SK-N-DZ (cell line): ENCODE results near the gene TPTE.
"Not testable (repeated sequence)": the region's sequence is repeated elsewhere in the genome, so short reads cannot be mapped to it uniquely, and the experiment has no call there.

ENCODE experiments used
- DNase-seq: peaks from one replicate; pipeline ENCODE4 v3.0.0-alpha.2; 2015; ENCODE audit warnings: low spot score
- small RNA-seq, 2 experiments: library from RNA; depleted of rRNA; stranded (forward); fragments of <200 nt; gene quantifications; one replicate each; pipeline ENCODE3, GENCODE V24; 2014

Gene TPTE

DNA sequence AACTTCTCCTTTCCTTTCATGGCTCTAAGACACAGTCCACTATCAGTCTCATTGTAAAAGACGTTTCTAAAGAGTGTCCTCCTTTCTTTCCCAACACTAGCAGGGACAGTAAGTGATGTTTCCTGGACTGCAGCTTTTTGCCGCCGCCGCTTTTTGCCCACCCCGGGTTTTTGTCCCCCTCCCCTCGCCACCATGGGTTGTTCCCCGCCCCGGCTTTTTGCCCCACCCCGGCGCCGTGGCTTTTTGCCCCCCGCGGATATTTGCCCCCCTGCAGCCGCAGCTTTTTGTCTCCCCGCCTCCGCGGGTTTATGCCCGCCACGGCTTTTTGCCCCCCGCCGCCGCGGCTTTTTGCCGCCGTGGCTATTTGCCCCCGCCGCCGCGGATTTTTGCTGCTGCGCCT lies 95.2 kb downstream of the TPTE start:
- DNase-seq = no peak

DNA sequence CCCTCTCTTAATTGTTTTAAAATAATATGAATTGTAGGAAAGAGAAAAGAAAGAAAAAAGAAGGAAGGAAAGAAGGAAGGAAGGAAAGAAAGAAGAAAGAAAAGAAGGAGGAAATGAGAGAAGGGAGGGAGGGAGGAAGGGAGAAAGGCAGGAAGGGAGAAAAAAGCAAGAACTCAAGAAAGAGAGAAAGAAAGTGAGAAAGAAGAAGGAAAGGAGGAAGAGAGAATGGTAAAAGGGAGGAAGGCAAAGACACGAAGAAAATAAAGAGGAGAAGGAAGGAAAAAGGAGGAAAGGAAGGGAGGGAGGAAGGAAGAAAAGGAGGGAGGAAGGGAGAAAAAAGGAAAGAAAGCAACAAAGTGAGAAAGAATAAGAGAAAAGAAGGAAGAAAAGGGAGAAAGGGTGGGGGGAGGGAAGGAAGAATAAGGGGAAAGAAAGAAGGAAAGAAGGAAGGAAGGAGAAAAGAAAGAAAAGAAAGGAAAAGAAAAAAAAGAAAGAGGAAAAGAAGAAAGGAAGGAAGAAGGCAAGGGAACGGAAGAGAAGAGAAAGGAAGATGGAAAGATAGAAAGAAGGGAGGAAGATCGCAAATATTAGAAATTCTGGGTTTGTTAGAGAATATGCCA lies 95.9 kb downstream of the TPTE start:
- DNase-seq = not testable (repeated sequence)

DNA sequence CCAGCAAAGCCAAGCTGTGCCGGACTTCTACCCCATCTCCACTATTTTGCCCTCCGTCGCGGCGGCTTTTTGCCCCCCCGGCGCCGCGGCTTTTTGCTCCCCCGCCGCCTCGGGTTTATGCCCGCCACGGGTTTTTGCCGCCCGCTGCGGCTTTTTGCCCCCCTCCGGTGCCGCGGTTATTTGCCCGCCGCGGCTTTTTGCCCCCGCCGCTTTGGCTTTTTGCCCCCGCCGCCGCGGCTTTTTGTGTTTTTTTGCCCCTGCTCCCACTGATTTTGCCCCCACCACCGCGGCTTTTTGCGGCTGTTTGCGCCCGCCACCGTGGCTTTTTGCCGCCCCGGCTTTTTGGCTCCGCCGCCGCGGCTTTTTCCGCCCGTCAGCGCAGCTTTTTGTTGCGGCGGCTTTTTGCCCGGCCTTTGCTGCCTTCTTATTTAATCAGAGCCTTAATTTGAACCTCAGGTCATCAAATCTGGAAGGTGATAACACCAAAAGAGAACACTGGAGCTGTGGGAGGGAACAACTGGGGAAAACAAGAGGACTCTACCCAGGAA lies 106.0 kb downstream of the TPTE start:
- no peak for DNase-seq

DNA sequence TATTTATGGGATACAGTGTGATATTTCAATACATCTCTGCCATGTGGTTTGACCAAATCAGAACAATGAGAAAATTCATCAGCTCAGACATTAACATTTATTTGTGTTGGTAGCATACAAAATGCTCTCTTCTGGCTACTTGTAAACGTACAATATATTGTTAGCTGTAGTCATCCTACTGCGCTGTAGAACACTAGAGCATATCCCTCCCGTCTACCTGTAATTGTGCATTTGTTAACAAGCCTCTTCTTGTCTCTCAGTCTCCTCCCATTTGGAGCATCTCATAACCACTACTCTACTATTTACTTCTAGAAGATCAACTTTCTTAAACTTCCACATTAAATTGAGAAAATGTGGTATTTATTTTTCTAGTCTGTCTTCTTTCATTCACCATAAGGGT lies 107.9 kb downstream of the TPTE start:
- DNase-seq = not testable (repeated sequence)

DNA sequence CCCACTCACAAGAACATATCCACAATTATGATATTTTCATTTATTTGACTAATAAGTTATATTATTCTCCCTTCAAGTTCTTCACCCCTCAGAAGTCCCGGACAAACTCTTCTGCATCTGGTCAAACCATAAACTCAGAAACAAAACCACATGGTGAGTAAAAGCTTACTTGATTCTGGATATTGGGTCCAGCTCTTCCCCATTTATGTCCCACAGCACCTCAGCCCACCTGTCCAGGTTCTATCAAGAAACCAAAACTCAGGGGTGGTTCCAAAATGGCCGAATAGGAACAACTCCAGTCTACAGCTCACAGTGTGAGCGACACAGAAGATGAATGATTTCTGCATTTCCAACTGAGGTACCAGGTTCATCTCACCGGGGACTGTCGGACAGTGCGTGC lies 109.4 kb downstream of the TPTE start:
- not testable (repeated sequence) for DNase-seq

DNA sequence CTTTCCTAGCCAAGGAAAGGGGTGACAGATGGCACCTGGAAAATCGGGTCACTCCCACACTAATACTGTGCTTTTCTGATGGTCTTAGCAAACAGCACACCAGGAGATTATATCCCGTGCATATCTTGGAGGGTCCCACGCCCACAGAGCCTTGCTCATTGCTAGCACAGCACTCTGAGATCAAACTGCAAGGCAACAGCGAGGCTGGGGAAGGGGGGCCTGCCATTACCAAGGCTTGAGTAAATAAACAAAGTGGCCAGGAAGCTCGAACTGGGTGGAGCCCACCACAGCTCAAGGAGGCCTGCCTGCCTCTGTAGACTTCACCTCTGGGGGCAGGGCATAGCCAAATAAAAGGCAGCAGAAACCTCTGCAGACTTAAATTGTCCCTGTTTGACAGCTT lies 109.9 kb downstream of the TPTE start:
- DNase-seq = not testable (repeated sequence)

DNA sequence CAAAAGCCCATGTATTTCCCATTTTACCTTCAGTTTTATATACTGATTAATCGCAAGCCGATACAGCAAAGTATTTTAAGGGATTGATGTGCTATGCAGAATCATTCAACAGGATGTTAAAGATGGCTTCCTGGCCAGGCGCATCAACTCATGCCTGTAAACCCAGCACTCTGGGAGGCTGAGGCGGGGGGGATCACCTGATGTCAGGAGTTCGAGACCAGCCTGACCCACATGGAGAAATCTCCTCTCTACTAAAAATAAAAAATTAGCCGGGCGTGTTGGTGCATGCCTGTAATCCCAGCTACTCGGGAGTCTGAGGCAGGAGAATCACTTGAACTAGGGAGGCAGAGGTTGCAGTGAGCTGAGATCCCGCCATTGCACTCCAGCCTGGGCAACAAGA lies 116.8 kb downstream of the TPTE start:
- not testable (repeated sequence) for DNase-seq

DNA sequence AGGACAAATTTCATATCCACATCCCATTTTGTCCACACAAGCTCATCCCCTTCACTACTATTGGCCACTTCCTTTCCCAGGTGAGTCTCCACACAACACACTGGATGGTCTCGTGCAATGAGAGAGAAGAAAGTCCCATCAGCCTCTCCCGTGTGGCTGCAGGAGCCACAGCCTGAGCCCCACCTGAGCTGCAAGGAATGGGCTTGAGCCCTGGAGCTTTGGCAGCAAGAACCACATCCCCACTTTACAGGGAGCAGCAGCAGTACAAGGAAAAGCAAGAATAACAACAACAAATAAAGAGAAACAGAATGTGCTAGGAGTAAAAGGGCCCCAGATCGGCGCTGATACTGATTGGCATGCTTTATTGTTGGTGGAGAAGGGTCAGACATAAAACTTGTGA lies 117.7 kb downstream of the TPTE start:
- DNase-seq = no peak

DNA sequence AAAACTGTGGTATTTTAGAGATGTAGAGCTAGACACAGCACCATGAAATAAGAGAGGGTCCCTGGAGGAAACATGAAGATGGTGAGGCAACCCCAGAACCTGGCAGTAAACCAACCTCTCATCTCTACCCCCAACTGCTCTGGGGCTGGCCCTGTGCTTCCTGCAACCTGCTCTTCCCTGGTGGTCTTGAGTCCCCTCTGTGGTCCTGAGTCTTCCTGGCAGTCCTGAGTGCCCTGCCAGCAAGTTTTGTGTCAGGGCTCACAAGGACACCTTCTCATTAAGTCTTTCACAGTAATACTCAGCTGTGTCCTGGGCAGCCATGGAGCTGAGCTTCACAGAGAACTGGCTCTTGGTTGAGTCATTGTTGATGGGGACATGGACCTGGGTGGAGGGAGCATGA lies 118.4 kb downstream of the TPTE start:
- DNase-seq = not testable (repeated sequence)

DNA sequence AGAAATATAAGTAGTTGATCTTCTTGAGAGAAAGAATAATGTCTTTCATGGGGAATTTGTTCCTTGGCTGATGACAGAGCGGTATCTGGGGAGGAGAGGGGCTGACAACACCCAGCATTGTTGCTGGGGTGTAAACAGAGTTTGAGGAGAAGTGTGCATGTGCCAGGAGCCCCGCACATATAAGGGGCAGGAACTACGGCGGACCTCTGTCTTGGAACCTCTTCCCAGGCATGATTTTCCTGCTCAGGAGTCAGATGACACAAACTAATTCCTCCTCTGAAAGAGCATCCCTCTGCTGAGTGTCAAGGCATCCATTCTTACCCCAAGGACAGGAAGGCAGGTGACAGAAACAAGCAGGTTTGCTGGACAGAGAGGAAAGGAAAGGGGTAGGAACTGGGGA lies 119.1 kb downstream of the TPTE start:
- DNase-seq = no peak

DNA sequence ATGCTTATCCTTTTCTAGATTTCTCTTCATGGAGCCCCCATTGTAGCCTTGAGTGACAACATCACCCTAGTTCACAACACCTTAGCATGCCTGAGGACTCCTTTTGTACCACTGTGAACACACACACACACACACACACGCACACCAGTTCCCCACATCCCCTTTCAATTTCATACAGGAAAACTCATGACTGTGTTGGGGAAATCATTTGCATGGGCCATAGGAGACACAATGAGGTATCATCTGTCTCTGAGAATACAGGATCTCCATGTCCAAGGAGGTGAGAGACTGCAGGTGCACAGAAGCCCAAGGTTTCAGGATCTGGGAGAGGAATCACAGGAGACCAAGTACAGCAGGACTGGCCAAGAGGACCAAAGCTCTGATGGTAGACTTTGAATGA lies 119.7 kb downstream of the TPTE start:
- DNase-seq = no peak

DNA sequence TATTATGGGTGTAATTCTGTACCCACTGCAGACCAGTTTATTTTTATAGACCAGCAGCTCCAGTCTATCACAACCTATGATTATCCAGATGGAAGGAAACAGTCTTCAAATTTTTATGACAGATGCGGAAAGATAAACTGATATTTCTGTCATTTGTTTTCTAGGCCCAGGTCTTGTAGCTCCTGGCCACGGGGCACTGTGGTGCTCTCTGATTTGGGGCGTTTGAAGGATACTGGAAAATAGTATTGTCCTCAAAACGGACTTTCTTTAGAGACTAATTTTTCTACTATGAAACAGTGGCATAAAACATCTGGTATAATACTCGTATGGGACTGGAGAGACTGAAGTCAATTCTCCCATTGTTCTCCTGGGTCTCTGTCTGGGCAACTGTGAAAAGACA lies 124.3 kb downstream of the TPTE start:
- DNase-seq = not testable (repeated sequence)

DNA sequence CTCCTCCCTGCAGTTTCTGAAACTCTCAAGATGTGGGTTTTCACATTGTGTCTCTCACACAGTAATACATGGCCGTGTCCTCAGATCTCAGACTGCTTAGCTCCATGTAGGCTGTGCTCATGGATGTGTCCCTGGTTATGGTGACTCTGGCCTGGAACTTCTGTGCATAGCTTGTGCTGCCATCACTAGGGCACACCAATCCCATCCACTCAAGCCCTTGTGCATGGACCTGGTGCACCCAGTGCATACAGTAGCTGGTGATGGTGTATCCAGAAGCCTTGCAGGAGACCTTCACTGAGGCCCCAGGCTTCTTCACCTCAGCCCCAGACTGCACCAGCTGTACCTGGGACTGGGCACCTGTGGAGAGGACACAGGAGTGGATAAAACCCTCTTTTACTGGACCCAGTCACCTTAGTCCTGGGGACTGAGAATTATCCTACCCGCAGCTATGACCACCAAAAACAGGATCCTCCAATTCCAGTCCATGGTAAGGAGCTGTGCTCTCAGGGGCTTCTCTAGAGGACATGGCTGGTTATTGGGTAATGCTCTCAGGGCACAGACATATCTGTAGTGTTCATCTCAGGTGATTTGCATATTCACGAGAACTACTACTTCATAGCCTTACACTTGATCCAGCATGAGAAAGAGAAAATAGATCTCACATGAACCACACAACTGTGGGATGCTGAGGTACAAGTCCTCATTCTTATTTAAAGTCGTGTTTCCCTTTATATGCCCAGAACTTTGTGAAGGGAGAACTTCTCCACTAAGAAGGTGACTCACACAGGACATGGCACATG lies 128.2 kb downstream of the TPTE start:
- not testable (repeated sequence) for DNase-seq

DNA sequence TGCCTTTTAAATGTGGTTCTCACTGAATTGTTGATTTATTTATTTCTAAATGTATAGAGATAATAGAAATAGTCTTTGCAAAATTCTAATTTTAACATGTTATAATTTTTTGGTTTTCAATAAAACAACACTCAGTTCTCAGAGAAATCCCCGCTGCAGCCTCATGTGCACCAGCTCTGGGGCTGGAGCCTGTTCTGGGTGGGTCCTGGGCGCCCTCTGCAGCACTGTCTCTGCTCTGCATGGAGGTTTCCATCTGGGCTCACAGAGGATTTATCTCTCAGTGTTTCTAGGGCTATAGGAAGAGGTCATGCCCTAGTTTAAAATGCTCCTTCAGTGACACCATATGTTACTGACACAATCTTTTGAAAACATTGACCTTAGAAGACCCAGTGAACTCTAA lies 128.9 kb downstream of the TPTE start:
- DNase-seq = not testable (repeated sequence)

Small RNAs within 50 kb of the gene (small RNA-seq; reads per million reads assigned to genes)
- gene CYCSP41 = 0 reads per million in 2 experiments
